CD1c-positive myeloid dendritic cell (primary cell): ENCODE results near the gene RP2.

ENCODE experiments used
- DNase-seq: peaks from one replicate; pipeline ENCODE4 v3.0.0-alpha.2; 2016; ENCODE audit errors: extremely low spot score

Gene RP2

GRCh38 chrX:46918434-46918833 lies 81.6 kb downstream of the RP2 start:
- DNase-seq = no peak

DNA sequence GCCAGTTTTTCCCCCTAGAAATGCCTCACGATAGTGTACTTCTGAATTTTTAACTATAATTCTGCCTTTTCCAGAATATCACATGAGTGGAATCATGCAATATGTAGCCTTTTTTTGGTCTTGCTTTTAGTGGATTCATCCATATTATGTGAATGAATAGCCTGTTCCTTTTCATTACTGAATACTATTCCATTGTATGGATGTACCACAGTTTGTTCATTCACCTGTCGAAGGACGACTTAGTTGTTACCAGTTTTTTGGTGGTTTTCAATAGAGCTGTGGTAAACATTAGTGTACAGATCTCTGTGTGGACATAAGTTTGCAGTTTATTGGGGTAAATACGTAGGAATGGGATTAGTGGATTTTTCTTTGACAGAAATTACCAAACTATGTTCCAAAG lies 83.4 kb downstream of the RP2 start:
- DNase-seq = no peak

GRCh38 chrX:46922611-46923010 lies 85.8 kb downstream of the RP2 start:
- no peak for DNase-seq

DNA sequence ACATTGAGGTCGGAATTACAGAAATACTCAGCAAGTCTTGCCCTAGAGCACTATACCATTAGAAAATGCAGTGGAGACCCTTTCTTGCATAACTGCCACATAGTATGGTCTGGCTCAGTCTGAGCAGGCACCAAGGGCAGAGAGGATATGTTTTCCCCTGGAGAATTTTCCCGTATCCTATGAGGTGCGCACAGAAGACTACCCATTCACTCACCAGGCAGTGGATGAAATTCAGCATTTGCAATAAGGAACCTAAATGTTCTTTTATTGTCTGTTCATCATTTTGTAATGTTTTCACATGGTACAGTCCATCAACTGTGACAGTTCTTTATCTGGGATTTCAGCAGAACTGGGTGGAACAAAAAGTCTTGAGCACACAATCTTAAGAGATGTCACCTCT lies 90.9 kb downstream of the RP2 start:
- DNase-seq = no peak

DNA sequence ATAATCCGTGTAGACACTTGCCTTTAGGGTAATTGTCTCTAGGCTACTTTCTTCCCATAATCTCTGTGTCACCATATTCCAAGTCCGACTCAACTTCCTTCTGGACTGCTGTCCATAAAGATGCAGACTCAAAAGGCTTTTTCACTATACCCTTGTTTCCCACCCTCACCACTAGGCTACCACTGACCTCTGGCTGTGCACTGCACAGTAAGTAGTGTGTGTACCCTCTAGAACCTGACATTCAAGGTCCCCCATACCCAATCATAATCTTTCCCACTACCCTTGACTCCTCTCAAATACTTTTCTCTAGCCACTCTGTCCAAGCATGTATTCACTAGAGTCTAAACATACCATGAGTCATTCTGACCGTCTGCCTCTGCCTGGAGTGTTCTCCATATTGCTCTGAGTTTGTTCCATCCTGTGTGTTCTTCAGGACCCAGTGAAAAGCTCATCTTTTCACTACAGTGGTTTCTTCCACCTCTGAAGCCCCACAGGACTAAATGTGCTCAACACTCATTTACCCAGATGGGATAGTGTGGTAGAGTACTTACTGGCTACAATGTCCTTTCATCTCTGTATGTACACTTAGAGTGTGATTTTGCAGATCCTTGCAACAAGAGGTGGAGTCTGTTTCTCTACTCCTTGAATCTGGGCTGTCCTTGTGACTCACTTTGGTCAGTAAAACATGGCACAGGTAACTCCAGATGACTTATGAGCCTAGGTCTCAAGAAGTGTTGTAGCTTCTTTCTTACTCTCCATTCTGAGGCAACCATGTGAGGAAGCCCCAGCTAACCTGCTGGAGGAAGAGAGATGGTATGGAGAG lies 92.8 kb downstream of the RP2 start:
- no peak for DNase-seq
